ENCODE measurements around the gene ZNF23. TPM values are rescaled to one million over a fixed set of nuclear protein-coding genes. Genes with fewer than 3 reads are reported as not detected.

ZNF23 gene
- total RNA-seq, 1 experiment from 2014 or later: 11.1 TPM

DNA sequence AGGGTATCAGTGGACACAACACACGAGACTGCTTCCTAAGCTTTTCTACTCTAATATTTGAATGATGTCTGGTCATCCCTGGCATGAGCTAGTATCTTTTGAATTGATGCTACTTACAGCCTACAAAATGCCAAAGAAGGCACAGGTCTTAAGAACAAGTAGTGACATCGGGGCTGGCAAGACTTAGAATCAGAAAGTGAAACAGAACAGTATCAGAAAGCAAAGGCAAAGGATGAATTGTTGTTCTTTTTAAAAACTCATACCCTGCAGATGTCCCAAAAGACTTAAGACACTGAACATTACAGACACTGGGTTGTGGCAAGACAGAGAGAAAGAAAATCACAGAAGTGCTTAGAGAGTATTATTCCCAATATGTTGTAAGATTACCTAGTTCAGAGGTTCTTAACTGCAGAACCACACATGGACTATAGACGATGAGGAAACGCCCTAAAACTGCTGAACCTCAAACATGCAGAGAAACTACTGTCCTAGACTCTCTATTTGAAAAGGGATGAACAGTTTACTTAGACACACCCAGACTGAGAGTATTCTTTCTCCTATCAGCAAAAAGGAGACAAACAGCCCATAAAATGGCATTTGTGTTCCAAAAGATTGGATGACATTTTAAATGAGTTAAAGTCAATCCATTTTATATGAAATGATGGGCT is 14.5 kb upstream of the ZNF23 start:
- DNase-seq (ENCODE audit: low read depth, low spot score) (no peak), ATAC-seq (no peak)
- TF ChIP-seq EZH2 (IDR thresholded peaks at IDR 0.05) (no peak), RAD21 (IDR thresholded peaks at IDR 0.05; ENCODE audit: low read depth) (no peak), JUND (IDR thresholded peaks at IDR 0.05) (no peak), SP1 (IDR thresholded peaks at IDR 0.05; ENCODE audit: low read depth) (no peak), EGR1 (IDR thresholded peaks at IDR 0.05; ENCODE audit: low read depth) (no peak), CBX3 (IDR thresholded peaks at IDR 0.05; ENCODE audit: low read depth) (no peak), POLR2AphosphoS5 (IDR thresholded peaks at IDR 0.05; ENCODE audit: low read depth, low read length) (no peak), SIN3A (IDR thresholded peaks at IDR 0.05; ENCODE audit: low read depth) (no peak), ZNF274 (IDR thresholded peaks at IDR 0.05; ENCODE audit: low read depth, low read length) (no peak), FOSL1 (IDR thresholded peaks at IDR 0.05; ENCODE audit: low read depth) (no peak), TCF7L2 (IDR thresholded peaks at IDR 0.05; ENCODE audit: borderline replicate concordance, extremely low read depth, insufficient read depth, insufficient read length) (no peak), SRF (IDR thresholded peaks at IDR 0.05; ENCODE audit: low read depth) (no peak), YY1 (IDR thresholded peaks at IDR 0.05; ENCODE audit: extremely low read depth, insufficient replicate concordance, low read depth, low read length) (no peak), ZFX (IDR thresholded peaks at IDR 0.05) (no peak), EZH2phosphoT487 (IDR thresholded peaks at IDR 0.05; ENCODE audit: borderline replicate concordance) (no peak), CEBPB (IDR thresholded peaks at IDR 0.05; ENCODE audit: low read depth) (no peak)
- TF ChIP-seq, protein P1, sequence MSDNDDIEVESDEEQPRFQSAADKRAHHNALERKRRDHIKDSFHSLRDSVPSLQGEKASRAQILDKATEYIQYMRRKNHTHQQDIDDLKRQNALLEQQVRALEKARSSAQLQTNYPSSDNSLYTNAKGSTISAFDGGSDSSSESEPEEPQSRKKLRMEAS (IDR thresholded peaks at IDR 0.05): no peak
- TF ChIP-seq, protein P2, sequence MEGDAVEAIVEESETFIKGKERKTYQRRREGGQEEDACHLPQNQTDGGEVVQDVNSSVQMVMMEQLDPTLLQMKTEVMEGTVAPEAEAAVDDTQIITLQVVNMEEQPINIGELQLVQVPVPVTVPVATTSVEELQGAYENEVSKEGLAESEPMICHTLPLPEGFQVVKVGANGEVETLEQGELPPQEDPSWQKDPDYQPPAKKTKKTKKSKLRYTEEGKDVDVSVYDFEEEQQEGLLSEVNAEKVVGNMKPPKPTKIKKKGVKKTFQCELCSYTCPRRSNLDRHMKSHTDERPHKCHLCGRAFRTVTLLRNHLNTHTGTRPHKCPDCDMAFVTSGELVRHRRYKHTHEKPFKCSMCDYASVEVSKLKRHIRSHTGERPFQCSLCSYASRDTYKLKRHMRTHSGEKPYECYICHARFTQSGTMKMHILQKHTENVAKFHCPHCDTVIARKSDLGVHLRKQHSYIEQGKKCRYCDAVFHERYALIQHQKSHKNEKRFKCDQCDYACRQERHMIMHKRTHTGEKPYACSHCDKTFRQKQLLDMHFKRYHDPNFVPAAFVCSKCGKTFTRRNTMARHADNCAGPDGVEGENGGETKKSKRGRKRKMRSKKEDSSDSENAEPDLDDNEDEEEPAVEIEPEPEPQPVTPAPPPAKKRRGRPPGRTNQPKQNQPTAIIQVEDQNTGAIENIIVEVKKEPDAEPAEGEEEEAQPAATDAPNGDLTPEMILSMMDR (IDR thresholded peaks at IDR 0.05 in 2 of 3, conservative IDR thresholded peaks at IDR 0.05 in 1 of 3; ENCODE audit: borderline replicate concordance in 1 of 3, insufficient read depth in 1 of 3, low read depth in 2 of 3, low read length in 2 of 3): no peak
- H4K20me1 ChIP-seq (ENCODE audit: insufficient read depth): no peaks in the 10 kb centered on the region
- RAD21 ChIA-PET (ENCODE audit: low non-redundant PET in 1 of 2, low total read pairs in 2 of 2, uncharacterized antibody in 2 of 2, unreplicated experiment in 2 of 2): no interaction called here
- H3K4me1 ChIP-seq (ENCODE audit: control insufficient read depth in 1 of 2, insufficient read depth in 2 of 2, low read length in 2 of 2): peaks cover 16 to 39% of the 10 kb centered on the region in 2 experiments; a peak in 3 of 4 replicates
- no peak overlapping the region for H3K9ac ChIP-seq (ENCODE audit: low read length)
- CTCF ChIA-PET: no interaction called here
- H3K4me3 ChIP-seq (replicated peaks in 1 of 2; ENCODE audit: low read depth in 1 of 2, low read length in 2 of 2): no peak overlapping the region
- intact Hi-C loops (cut with micrococcal nuclease): no loop called here
- no peak overlapping the region for H2AFZ ChIP-seq (ENCODE audit: low read depth, low read length, poor library complexity, severe bottlenecking)
- peaks cover 10 to 11% of the 10 kb centered on the region in 2 experiments; a peak in 2 of 4 replicates for H3K36me3 ChIP-seq (ENCODE audit: control insufficient read depth in 1 of 2, insufficient read depth in 2 of 2, low read length in 2 of 2)
- no peaks in the 10 kb centered on the region for H3K27me3 ChIP-seq (ENCODE audit: insufficient read depth, low read length)
- no TSS peak for BruUV-seq (replicated peaks)
- no peak overlapping the region for H3K4me2 ChIP-seq (ENCODE audit: low read length)
- POLR2A ChIA-PET: no interaction called here
- no peaks in the 10 kb centered on the region for H3K79me2 ChIP-seq (ENCODE audit: insufficient read depth, low read length)
- H3K27ac ChIP-seq (ENCODE audit: low read depth, low read length): no peak overlapping the region
- no peaks in the 10 kb centered on the region for H3K9me3 ChIP-seq (ENCODE audit: control insufficient read depth in 1 of 2, insufficient read depth in 1 of 2, low read depth in 1 of 2, low read length in 2 of 2)
- no peaks in the 10 kb centered on the region; the same call in 1 of the 2 replicates for H3K9me2 ChIP-seq (ENCODE audit: insufficient read depth)

All from HCT116 (cell line).